ENCODE measurements around the gene FRYL.

FRYL gene

GRCh38 chr4:48664938-48665337, 115.1 kb downstream of the FRYL start:
- no peak overlapping the region for H3K27ac ChIP-seq
- TF ChIP-seq, protein P1, sequence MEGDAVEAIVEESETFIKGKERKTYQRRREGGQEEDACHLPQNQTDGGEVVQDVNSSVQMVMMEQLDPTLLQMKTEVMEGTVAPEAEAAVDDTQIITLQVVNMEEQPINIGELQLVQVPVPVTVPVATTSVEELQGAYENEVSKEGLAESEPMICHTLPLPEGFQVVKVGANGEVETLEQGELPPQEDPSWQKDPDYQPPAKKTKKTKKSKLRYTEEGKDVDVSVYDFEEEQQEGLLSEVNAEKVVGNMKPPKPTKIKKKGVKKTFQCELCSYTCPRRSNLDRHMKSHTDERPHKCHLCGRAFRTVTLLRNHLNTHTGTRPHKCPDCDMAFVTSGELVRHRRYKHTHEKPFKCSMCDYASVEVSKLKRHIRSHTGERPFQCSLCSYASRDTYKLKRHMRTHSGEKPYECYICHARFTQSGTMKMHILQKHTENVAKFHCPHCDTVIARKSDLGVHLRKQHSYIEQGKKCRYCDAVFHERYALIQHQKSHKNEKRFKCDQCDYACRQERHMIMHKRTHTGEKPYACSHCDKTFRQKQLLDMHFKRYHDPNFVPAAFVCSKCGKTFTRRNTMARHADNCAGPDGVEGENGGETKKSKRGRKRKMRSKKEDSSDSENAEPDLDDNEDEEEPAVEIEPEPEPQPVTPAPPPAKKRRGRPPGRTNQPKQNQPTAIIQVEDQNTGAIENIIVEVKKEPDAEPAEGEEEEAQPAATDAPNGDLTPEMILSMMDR (conservative IDR thresholded peaks at IDR 0.05): no peak

- TF ChIP-seq, protein P1 (conservative IDR thresholded peaks at IDR 0.05): no peak
- no peak overlapping the region for H3K27ac ChIP-seq
Measured at GRCh38 chr4:48661391-48661790, 118.7 kb downstream of the FRYL start.

DNA sequence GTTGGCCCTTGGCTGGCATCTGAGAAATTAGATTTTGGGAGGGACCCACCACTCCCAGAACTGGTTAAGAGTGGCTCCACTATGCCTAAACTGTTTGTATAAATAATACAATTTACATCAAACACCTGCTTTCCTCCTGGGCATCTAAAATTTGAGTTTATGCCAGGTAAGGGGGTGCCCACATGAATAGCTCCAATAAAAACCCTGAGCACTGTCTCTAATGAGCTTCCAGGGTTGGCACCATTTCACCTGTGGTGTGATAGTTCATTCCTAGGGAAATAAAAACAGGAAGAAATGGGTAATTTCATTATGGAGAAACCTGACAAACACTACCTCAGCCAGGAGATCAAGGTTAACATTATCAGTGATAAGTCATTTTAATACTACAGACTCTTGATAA, 119.7 kb downstream of the FRYL start:
- no peak overlapping the region for H3K27ac ChIP-seq
- TF ChIP-seq, protein P1 (conservative IDR thresholded peaks at IDR 0.05): no peak

DNA sequence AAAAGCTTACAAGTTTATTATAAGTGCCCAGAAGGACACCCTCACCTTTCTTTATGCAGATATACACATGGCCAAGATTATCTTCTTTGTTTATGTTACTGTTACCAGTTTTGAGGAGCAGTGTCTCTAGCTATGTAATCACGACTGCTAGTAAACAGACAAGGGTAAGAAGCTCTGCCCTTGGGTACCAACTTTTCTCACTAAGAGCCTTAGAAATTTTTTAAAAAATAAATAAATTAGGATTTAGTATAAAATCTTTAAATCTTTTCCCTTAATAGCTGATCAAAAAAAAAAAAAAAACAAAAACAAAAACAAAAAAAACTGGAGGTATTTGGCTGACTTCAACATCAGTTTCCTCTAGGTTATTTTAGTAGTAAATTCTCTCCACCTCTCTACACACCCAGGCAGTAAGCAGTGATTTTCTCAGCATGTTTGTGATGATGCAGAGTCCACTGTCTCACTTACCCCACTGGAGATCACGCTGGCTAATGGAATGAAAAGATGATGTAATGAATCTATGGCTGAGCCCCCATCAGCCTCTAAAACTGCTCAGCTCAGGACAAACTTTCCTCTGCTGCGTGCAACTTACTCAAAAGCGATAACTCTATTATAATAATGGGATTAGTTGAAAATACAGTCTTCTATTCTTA, 125.9 kb downstream of the FRYL start:
- H3K27ac ChIP-seq: no peak overlapping the region
- TF ChIP-seq, protein P1 (conservative IDR thresholded peaks at IDR 0.05): no peak

DNA sequence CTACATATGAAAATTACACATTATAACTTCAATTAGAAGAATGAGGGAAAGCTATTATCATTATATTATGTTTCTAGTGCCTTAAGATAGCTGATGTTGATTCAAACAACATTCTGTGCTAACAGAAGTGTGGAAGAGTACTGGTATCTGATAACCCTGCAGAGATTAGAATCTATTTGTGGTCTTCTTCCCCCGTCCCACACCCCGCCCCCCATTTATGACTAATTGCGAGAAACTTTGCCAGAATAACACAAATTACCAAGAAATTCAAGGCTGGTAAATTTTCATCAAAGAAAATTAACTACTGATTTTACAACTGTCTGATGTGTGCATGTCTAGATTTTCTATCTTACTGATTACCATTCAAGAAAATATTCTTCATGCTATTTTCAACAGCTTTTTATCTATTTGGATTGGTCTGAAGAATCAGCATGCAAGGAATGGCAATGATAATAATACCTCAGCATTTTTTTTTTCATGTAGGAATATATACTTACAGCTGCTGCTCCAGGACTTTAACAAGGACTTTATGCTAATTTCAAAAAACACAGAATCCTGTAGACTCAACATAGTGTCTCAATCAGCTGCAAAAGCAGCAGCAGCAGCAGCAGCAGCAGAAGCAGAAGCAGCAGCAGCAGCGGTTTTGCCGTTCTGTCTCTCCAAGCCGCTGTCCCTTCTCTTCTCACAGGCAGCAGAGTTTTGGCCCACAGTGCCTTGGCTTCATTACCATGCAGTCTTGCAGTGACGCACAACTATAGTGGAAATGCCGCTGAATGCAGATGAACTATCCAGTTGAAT, 126.7 kb downstream of the FRYL start:
- TF ChIP-seq, protein P1 (conservative IDR thresholded peaks at IDR 0.05): no peak
- H3K27ac ChIP-seq: no peak overlapping the region

- no peak overlapping the region for H3K27ac ChIP-seq
- TF ChIP-seq, protein P1 (conservative IDR thresholded peaks at IDR 0.05): no peak
Measured at GRCh38 chr4:48651914-48652313, 128.2 kb downstream of the FRYL start.

- TF ChIP-seq, protein P1 (conservative IDR thresholded peaks at IDR 0.05): no peak
Measured at GRCh38 chr4:48649505-48649904, 130.6 kb downstream of the FRYL start.

More at GRCh38 chr4:48649505-48649904, 130.6 kb downstream of the FRYL start:
- no peak overlapping the region for H3K27ac ChIP-seq

Data from VCaP (cell line).